ENCODE measurements around the gene PI4KA.
"Not testable (repeated sequence)": the region's sequence is repeated elsewhere in the genome, so short reads cannot be mapped to it uniquely, and the experiment has no call there.

PI4KA gene

GRCh38 chr22:20674998-20675397, 183.6 kb downstream of the PI4KA start:
- H3K4me3 ChIP-seq (ENCODE audit: low read depth, low read length) = no peak overlapping the region
- no peak for DNase-seq (ENCODE audit: low read depth)
- TF ChIP-seq CTCF (IDR thresholded peaks at IDR 0.05; ENCODE audit: insufficient read depth, low read depth, low read length, missing control alignments) = no peak

GRCh38 chr22:20673295-20674195, 185.1 kb downstream of the PI4KA start:
- no peak for TF ChIP-seq CTCF (IDR thresholded peaks at IDR 0.05; ENCODE audit: insufficient read depth, low read depth, low read length, missing control alignments)
- DNase-seq (ENCODE audit: low read depth) = no peak
- no peak overlapping the region for H3K4me3 ChIP-seq (ENCODE audit: low read depth, low read length)

- no peak for TF ChIP-seq CTCF (IDR thresholded peaks at IDR 0.05; ENCODE audit: insufficient read depth, low read depth, low read length, missing control alignments)
- DNase-seq (ENCODE audit: low read depth) = no peak
- H3K4me3 ChIP-seq (ENCODE audit: low read depth, low read length) = no peak overlapping the region
These were observed 185.9 kb downstream of the PI4KA start for GRCh38 chr22:20672732-20673131.

GRCh38 chr22:20672082-20672424, 186.6 kb downstream of the PI4KA start:
- no peak for TF ChIP-seq CTCF (IDR thresholded peaks at IDR 0.05; ENCODE audit: insufficient read depth, low read depth, low read length, missing control alignments)
- no peak overlapping the region for H3K4me3 ChIP-seq (ENCODE audit: low read depth, low read length)
- DNase-seq (ENCODE audit: low read depth) = no peak

- no peak for DNase-seq (ENCODE audit: low read depth)
- H3K4me3 ChIP-seq (ENCODE audit: low read depth, low read length) = no peak overlapping the region
These were observed 187.1 kb downstream of the PI4KA start for GRCh38 chr22:20671409-20672081.

GRCh38 chr22:20670457-20671261, 188.0 kb downstream of the PI4KA start:
- DNase-seq (ENCODE audit: low read depth); H3K4me3 ChIP-seq (ENCODE audit: low read depth, low read length): not testable (repeated sequence)

More at GRCh38 chr22:20671409-20672081, 187.1 kb downstream of the PI4KA start:
- no peak for TF ChIP-seq CTCF (IDR thresholded peaks at IDR 0.05; ENCODE audit: insufficient read depth, low read depth, low read length, missing control alignments)

- not testable (repeated sequence) for H3K4me3 ChIP-seq (ENCODE audit: low read depth, low read length); DNase-seq (ENCODE audit: low read depth)
These were observed 188.7 kb downstream of the PI4KA start for GRCh38 chr22:20669884-20670283.

GRCh38 chr22:20669471-20669870, 189.1 kb downstream of the PI4KA start:
- DNase-seq (ENCODE audit: low read depth); H3K4me3 ChIP-seq (ENCODE audit: low read depth, low read length): not testable (repeated sequence)

- DNase-seq (ENCODE audit: low read depth); H3K4me3 ChIP-seq (ENCODE audit: low read depth, low read length): not testable (repeated sequence)
These were observed 189.8 kb downstream of the PI4KA start for GRCh38 chr22:20668769-20669168.

- H3K4me3 ChIP-seq (ENCODE audit: low read depth, low read length); DNase-seq (ENCODE audit: low read depth): not testable (repeated sequence)
These were observed 190.4 kb downstream of the PI4KA start for GRCh38 chr22:20668226-20668625.

GRCh38 chr22:20667548-20667947, 191.1 kb downstream of the PI4KA start:
- H3K4me3 ChIP-seq (ENCODE audit: low read depth, low read length); DNase-seq (ENCODE audit: low read depth): not testable (repeated sequence)

Measured in GM12865 (cell line).